Measurements from ENCODE around the gene COL5A3. TPM values are rescaled to one million over a fixed set of nuclear protein-coding genes. Genes with fewer than 3 reads are reported as not detected.

The COL5A3 gene
- total RNA-seq, 1 donor from 2014 or later, result 0.05 TPM

GRCh38 chr19:10020851-10021250 lies 10.5 kb upstream of the COL5A3 start:
- Mint-ChIP-seq H3K36me3 (ENCODE audit: low read depth, unreplicated experiment) (no peaks in the 10 kb centered on the region), H3K4me1 (ENCODE audit: unreplicated experiment) (peaks cover 4% of the 10 kb centered on the region)

GRCh38 chr19:10019246-10019645 lies 8.9 kb upstream of the COL5A3 start:
- H3K4me1 Mint-ChIP-seq (ENCODE audit: unreplicated experiment), result peaks cover 4% of the 10 kb centered on the region

More at GRCh38 chr19:10020851-10021250, 10.5 kb upstream of the COL5A3 start:
- no peak for DNase-seq (ENCODE audit: low spot score)
- no peak for TF ChIP-seq CTCF (IDR thresholded peaks at IDR 0.05; ENCODE audit: unreplicated experiment)
- Mint-ChIP-seq H3K4me3 (ENCODE audit: unreplicated experiment) (no peak overlapping the region), H3K27ac (ENCODE audit: unreplicated experiment) (no peak overlapping the region), H3K9me3 (ENCODE audit: unreplicated experiment) (no peaks in the 10 kb centered on the region), H3K27me3 (ENCODE audit: unreplicated experiment) (peaks cover 2% of the 10 kb centered on the region)

GRCh38 chr19:10018786-10019185 lies 8.5 kb upstream of the COL5A3 start:
- Mint-ChIP-seq H3K27me3 (ENCODE audit: unreplicated experiment) (peaks cover 2% of the 10 kb centered on the region), H3K4me3 (ENCODE audit: unreplicated experiment) (no peak overlapping the region), H3K36me3 (ENCODE audit: low read depth, unreplicated experiment) (no peaks in the 10 kb centered on the region), H3K4me1 (ENCODE audit: unreplicated experiment) (peaks cover 4% of the 10 kb centered on the region), H3K9me3 (ENCODE audit: unreplicated experiment) (no peaks in the 10 kb centered on the region), H3K27ac (ENCODE audit: unreplicated experiment) (no peak overlapping the region)
- no peak for DNase-seq (ENCODE audit: low spot score)
- TF ChIP-seq CTCF (IDR thresholded peaks at IDR 0.05; ENCODE audit: unreplicated experiment), result no peak

More at GRCh38 chr19:10019246-10019645, 8.9 kb upstream of the COL5A3 start:
- Mint-ChIP-seq H3K4me3 (ENCODE audit: unreplicated experiment) (no peak overlapping the region), H3K9me3 (ENCODE audit: unreplicated experiment) (no peaks in the 10 kb centered on the region), H3K27ac (ENCODE audit: unreplicated experiment) (no peak overlapping the region), H3K27me3 (ENCODE audit: unreplicated experiment) (peaks cover 2% of the 10 kb centered on the region), H3K36me3 (ENCODE audit: low read depth, unreplicated experiment) (no peaks in the 10 kb centered on the region)
- TF ChIP-seq CTCF (IDR thresholded peaks at IDR 0.05; ENCODE audit: unreplicated experiment), result no peak
- DNase-seq (ENCODE audit: low spot score), result no peak

- Mint-ChIP-seq H3K9me3 (ENCODE audit: unreplicated experiment) (no peaks in the 10 kb centered on the region), H3K36me3 (ENCODE audit: low read depth, unreplicated experiment) (no peaks in the 10 kb centered on the region), H3K4me1 (ENCODE audit: unreplicated experiment) (peaks cover 4% of the 10 kb centered on the region), H3K27ac (ENCODE audit: unreplicated experiment) (no peak overlapping the region), H3K27me3 (ENCODE audit: unreplicated experiment) (peaks cover 4% of the 10 kb centered on the region), H3K4me3 (ENCODE audit: unreplicated experiment) (no peak overlapping the region)
- no peak for DNase-seq (ENCODE audit: low spot score)
- TF ChIP-seq CTCF (IDR thresholded peaks at IDR 0.05; ENCODE audit: unreplicated experiment), result no peak
Observed at GRCh38 chr19:10018263-10018662, 8.0 kb upstream of the COL5A3 start.

GRCh38 chr19:10013834-10014618 lies 3.7 kb upstream of the COL5A3 start:
- H3K27ac Mint-ChIP-seq (ENCODE audit: unreplicated experiment), result no peak overlapping the region
- H3K4me1 Mint-ChIP-seq (ENCODE audit: unreplicated experiment), result peaks cover 4% of the 10 kb centered on the region
- DNase-seq (ENCODE audit: low spot score), result no peak
- TF ChIP-seq CTCF (IDR thresholded peaks at IDR 0.05; ENCODE audit: unreplicated experiment), result no peak
- H3K4me3 Mint-ChIP-seq (ENCODE audit: unreplicated experiment), result no peak overlapping the region
- H3K27me3 Mint-ChIP-seq (ENCODE audit: unreplicated experiment), result peaks cover 20% of the 10 kb centered on the region
- peaks cover 9% of the 10 kb centered on the region for H3K36me3 Mint-ChIP-seq (ENCODE audit: low read depth, unreplicated experiment)
- no peaks in the 10 kb centered on the region for H3K9me3 Mint-ChIP-seq (ENCODE audit: unreplicated experiment)

Measured in endothelial cell (in vitro differentiated cells).